Measurements from ENCODE around the gene LYVE1. TPM values are rescaled to one million over a fixed set of nuclear protein-coding genes. Genes with fewer than 3 reads are reported as not detected.

LYVE1 gene
- total and polyA plus RNA-seq, 2 donors (not counting 1 experiment from before 2014, with no cell fraction given) = not detected

- peaks cover 21 to 72% of the 10 kb centered on the region in 2 experiments for H3K36me3 ChIP-seq (replicated peaks in 1 of 2; ENCODE audit: control extremely low read depth in 1 of 2, control insufficient read depth in 1 of 2, extremely low read depth in 1 of 2, insufficient read depth in 2 of 2, low read length in 1 of 2)
- no peaks in the 10 kb centered on the region for H4K20me1 ChIP-seq (ENCODE audit: control insufficient read depth, insufficient read depth, low read length, poor library complexity, severe bottlenecking)
- H3K4me3 Mint-ChIP-seq = no peak overlapping the region
- intact Hi-C loops (cut with micrococcal nuclease) = no loop called here
- H3K4me1 Mint-ChIP-seq = peaks cover 19% of the 10 kb centered on the region
- DNase-seq (no peak), ATAC-seq (ENCODE audit: low read depth) (no peak)
- H3K4me1 ChIP-seq (ENCODE audit: control insufficient read depth in 2 of 2, insufficient read depth in 2 of 2, low read length in 2 of 2) = no peaks in the 10 kb centered on the region
- no peak overlapping the region for H3K4me2 ChIP-seq (replicated peaks; ENCODE audit: low read depth, low read length, poor library complexity, severe bottlenecking)
- peak overlapping the region in 1 of 2 donors; percentile 63 for H3K27ac ChIP-seq (ENCODE audit: low read length in 2 of 2)
- H3K9ac ChIP-seq (ENCODE audit: low read length) = no peak overlapping the region
- H3K27me3 Mint-ChIP-seq = no peaks in the 10 kb centered on the region
- no peak for TF ChIP-seq CTCF (IDR thresholded peaks at IDR 0.05)
- no peak for TF ChIP-seq EZH2 (IDR thresholded peaks at IDR 0.05; ENCODE audit: borderline replicate concordance, insufficient read depth, low read depth, low read length, poor library complexity, severe bottlenecking)
- no peaks in the 10 kb centered on the region for H3K27me3 ChIP-seq (replicated peaks in 1 of 4; ENCODE audit: control extremely low read depth in 1 of 4, control insufficient read depth in 3 of 4, insufficient read depth in 4 of 4, low read length in 3 of 4)
- H3K9me3 Mint-ChIP-seq (ENCODE audit: insufficient read depth) = no peaks in the 10 kb centered on the region
- ChIA-PET POLR2A (interaction anchor here (1.6 kb wide), 1 partner anchor 106 kb away, joined by 3 read pairs; no protein-coding TSS in a partner anchor), CTCF (interaction anchor here (0.8 to 2.6 kb wide), 4 partner anchors 11 to 102 kb away, joined by 3 to 9 read pairs (median 4); partner anchors contain the start of gene RNF141)
- H3K79me2 ChIP-seq (ENCODE audit: control insufficient read depth, insufficient read depth, low read length) = peaks cover 3% of the 10 kb centered on the region
- H3K9me3 ChIP-seq (ENCODE audit: control extremely low read depth in 1 of 3, control insufficient read depth in 2 of 3, insufficient read depth in 1 of 3, low read length in 2 of 3) = no peaks in the 10 kb centered on the region
- no peak overlapping the region for H3K27ac Mint-ChIP-seq
- no peak overlapping the region for H3K4me3 ChIP-seq (ENCODE audit: control extremely low read depth in 1 of 5, extremely low read depth in 1 of 5, insufficient read depth in 1 of 5, low read depth in 2 of 5, low read length in 4 of 5)
- H2AFZ ChIP-seq (ENCODE audit: insufficient read depth, low read depth, low read length, poor library complexity, severe bottlenecking) = no peak overlapping the region
These were observed 50.3 kb downstream of the LYVE1 start for GRCh38 chr11:10518123-10518522.

- intact Hi-C loops (cut with micrococcal nuclease) = no loop called here
- Mint-ChIP-seq H3K4me3 (no peak overlapping the region), H3K27ac (no peak overlapping the region), H3K9me3 (ENCODE audit: insufficient read depth) (no peaks in the 10 kb centered on the region), H3K27me3 (no peaks in the 10 kb centered on the region), H3K4me1 (peaks cover 16% of the 10 kb centered on the region)
- Histone ChIP-seq H2AFZ (ENCODE audit: insufficient read depth, low read depth, low read length, poor library complexity, severe bottlenecking) (no peak overlapping the region), H3K4me3 (ENCODE audit: control extremely low read depth in 1 of 5, extremely low read depth in 1 of 5, insufficient read depth in 1 of 5, low read depth in 2 of 5, low read length in 4 of 5) (no peak overlapping the region), H3K27me3 (replicated peaks in 1 of 4; ENCODE audit: control extremely low read depth in 1 of 4, control insufficient read depth in 3 of 4, insufficient read depth in 4 of 4, low read length in 3 of 4) (no peaks in the 10 kb centered on the region), H3K36me3 (replicated peaks in 1 of 2; ENCODE audit: control extremely low read depth in 1 of 2, control insufficient read depth in 1 of 2, extremely low read depth in 1 of 2, insufficient read depth in 2 of 2, low read length in 1 of 2) (peaks cover 14 to 63% of the 10 kb centered on the region in 2 experiments), H3K4me2 (replicated peaks; ENCODE audit: low read depth, low read length, poor library complexity, severe bottlenecking) (no peak overlapping the region), H3K9ac (ENCODE audit: low read length) (no peak overlapping the region), H3K4me1 (ENCODE audit: control insufficient read depth in 2 of 2, insufficient read depth in 2 of 2, low read length in 2 of 2) (no peaks in the 10 kb centered on the region), H3K27ac (ENCODE audit: low read length in 2 of 2) (peak overlapping the region in 1 of 2 donors; percentile 39), H4K20me1 (ENCODE audit: control insufficient read depth, insufficient read depth, low read length, poor library complexity, severe bottlenecking) (no peaks in the 10 kb centered on the region), H3K9me3 (ENCODE audit: control extremely low read depth in 1 of 3, control insufficient read depth in 2 of 3, insufficient read depth in 1 of 3, low read length in 2 of 3) (no peaks in the 10 kb centered on the region), H3K79me2 (ENCODE audit: control insufficient read depth, insufficient read depth, low read length) (peaks cover 3% of the 10 kb centered on the region)
- WGBS (ENCODE audit: insufficient coverage) = no CpG with 5 or more reads among the region's 3 CpGs
- POLR2A ChIA-PET = no interaction called here
- TF ChIP-seq CTCF (IDR thresholded peaks at IDR 0.05) (no peak), EZH2 (IDR thresholded peaks at IDR 0.05; ENCODE audit: borderline replicate concordance, insufficient read depth, low read depth, low read length, poor library complexity, severe bottlenecking) (no peak)
- ATAC-seq (ENCODE audit: low read depth) (no peak), DNase-seq (no peak)
- CTCF ChIA-PET = interaction anchor here (1.1 to 8.7 kb wide), 10 partner anchors 8 to 217 kb away, joined by 3 to 71 read pairs (median 8); partner anchors contain the start of gene RNF141
These were observed 53.0 kb downstream of the LYVE1 start for GRCh38 chr11:10515418-10515817.

Measured in B cell (primary cell).